Esophagus muscularis mucosa (tissue), 3 donors: ENCODE measurements around the gene PIK3CD.

Source experiments
- CTCF ChIP-seq, 3 experiments: fragments of 200-600 bp in 2 of 3; fragments of 450-650 bp in 1 of 3; sonication (generic) in 2 of 3; IDR thresholded peaks; one replicate each; pipeline ENCODE4 v1.5.1; 2017 to 2019; ENCODE audit warnings: antibody characterized with exemption in 3 of 3, mild to moderate bottlenecking in 2 of 3, moderate library complexity in 1 of 3
- POLR2A ChIP-seq: fragments of 450-650 bp; IDR thresholded peaks from one replicate; pipeline ENCODE4 v1.6.1; 2017; ENCODE audit warnings: antibody characterized with exemption, moderate library complexity, mild to moderate bottlenecking, low read depth

GRCh38 chr1:9761855-9762254, 110.3 kb downstream of the PIK3CD start:
- TF ChIP-seq POLR2A (no peak), CTCF (IDR thresholded peaks at IDR 0.05) (no peak)
